Colonic mucosa (tissue), 4 donors: ENCODE data around the gene ZSWIM6. TPM values are rescaled to one million over a fixed set of nuclear protein-coding genes. Genes with fewer than 3 reads are reported as not detected.

Experiments used
- DNase-seq: peaks from one replicate; pipeline ENCODE4 v3.0.0-alpha.2; 2020
- H3K27ac ChIP-seq: fragments of 200-600 bp; one replicate; pipeline ENCODE4 v1.8.0; 2021
- H3K27me3 ChIP-seq: fragments of 200-600 bp; one replicate; pipeline ENCODE4 v1.8.0; 2021
- H3K36me3 ChIP-seq: fragments of 200-600 bp; one replicate; pipeline ENCODE4 v1.8.0; 2021
- H3K4me1 ChIP-seq: fragments of 200-600 bp; one replicate; pipeline ENCODE4 v1.8.0; 2021; ENCODE audit warnings: mild to moderate bottlenecking
- H3K4me3 ChIP-seq: fragments of 200-600 bp; one replicate; pipeline ENCODE4 v1.8.0; 2021
- H3K9ac ChIP-seq, 2 donors: one replicate each; pipeline ENCODE4 v1.7.0; 2013; ENCODE audit warnings: control low read depth in 2 of 2, low read depth in 2 of 2, low read length in 2 of 2
- H3K9me3 ChIP-seq: fragments of 200-600 bp; one replicate; pipeline ENCODE4 v1.8.0; 2021
- intact Hi-C: fragments of 100-400 bp; cut with DNase I; formaldehyde crosslinking; loops from one replicate; pipeline ENCODE4 v1.14.1; 2022
- total RNA-seq, 2 donors: library from RNA; stranded (reverse); fragmentation: NEBNext Ultra II Directional in 1 of 2; extraction: Animal tissue kit (Norgen Biotek cat#: 25700) in 1 of 2; gene quantifications; one replicate each; pipeline ENCODE4 v1.2.1, GENCODE V29; 2021
- TF ChIP-seq, protein P1 (sequence below): fragments of 200-600 bp; IDR thresholded peaks from one replicate; pipeline ENCODE4 v1.8.0; 2022; ENCODE audit warnings: antibody characterized with exemption, mild to moderate bottlenecking
- donor health status: healthy.
- donor health status: DM: no; HTN: no; CAD: no.
- donor health status: DM: no; HTN: no; CAD: no.

Gene ZSWIM6
- total RNA-seq, 2 donors from 2014 or later = 16.4 to 24.5 TPM

GRCh38 chr5:61289241-61289640 lies 42.8 kb upstream of the ZSWIM6 start:
- Histone ChIP-seq H3K27ac (no peak overlapping the region), H3K4me1 (peaks cover 4% of the 10 kb centered on the region), H3K4me3 (no peak overlapping the region), H3K9me3 (no peaks in the 10 kb centered on the region), H3K27me3 (no peaks in the 10 kb centered on the region), H3K36me3 (no peaks in the 10 kb centered on the region), H3K9ac (no peak overlapping the region)
- TF ChIP-seq, protein P1, sequence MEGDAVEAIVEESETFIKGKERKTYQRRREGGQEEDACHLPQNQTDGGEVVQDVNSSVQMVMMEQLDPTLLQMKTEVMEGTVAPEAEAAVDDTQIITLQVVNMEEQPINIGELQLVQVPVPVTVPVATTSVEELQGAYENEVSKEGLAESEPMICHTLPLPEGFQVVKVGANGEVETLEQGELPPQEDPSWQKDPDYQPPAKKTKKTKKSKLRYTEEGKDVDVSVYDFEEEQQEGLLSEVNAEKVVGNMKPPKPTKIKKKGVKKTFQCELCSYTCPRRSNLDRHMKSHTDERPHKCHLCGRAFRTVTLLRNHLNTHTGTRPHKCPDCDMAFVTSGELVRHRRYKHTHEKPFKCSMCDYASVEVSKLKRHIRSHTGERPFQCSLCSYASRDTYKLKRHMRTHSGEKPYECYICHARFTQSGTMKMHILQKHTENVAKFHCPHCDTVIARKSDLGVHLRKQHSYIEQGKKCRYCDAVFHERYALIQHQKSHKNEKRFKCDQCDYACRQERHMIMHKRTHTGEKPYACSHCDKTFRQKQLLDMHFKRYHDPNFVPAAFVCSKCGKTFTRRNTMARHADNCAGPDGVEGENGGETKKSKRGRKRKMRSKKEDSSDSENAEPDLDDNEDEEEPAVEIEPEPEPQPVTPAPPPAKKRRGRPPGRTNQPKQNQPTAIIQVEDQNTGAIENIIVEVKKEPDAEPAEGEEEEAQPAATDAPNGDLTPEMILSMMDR = no peak
- no peak for DNase-seq
- intact Hi-C loops = no loop called here

DNA sequence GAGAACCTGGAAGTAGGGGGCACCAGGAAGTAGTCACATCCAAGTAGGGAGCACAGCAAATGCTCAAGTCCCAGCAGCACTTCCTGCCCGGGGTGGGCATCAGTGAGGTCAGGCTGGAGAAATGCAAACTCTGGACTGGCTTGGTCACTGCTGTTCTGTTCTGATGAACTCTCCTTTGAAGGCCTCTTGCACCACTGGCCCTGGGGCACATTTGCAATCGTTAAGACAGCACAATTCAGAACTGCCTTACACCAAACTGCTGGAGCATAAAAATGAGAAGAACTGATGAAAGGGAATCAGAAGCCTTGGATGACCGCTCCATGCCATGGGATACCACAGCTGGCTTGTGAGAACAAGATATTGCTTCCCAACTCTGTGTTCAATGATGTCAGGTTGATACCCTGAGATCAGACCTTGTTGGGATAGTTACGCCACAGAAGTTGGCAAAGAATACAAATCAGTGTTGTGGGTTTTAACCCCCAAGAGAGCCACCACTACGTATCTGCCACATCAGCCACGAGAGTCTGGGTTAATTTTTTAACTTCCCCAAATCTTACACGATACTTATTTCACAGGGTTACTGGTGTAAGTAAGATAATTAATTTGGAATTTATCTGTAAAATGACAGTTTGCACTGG lies 42.3 kb upstream of the ZSWIM6 start:
- H3K4me1 ChIP-seq = peaks cover 4% of the 10 kb centered on the region
- no peak for DNase-seq
- no peak overlapping the region for H3K9ac ChIP-seq
- H3K9me3 ChIP-seq = no peaks in the 10 kb centered on the region
- no peak overlapping the region for H3K4me3 ChIP-seq
- TF ChIP-seq, protein P1 = no peak
- intact Hi-C loops = no loop called here
- H3K27ac ChIP-seq = peak overlapping the region; percentile 88
- H3K36me3 ChIP-seq = no peaks in the 10 kb centered on the region
- no peaks in the 10 kb centered on the region for H3K27me3 ChIP-seq

- Histone ChIP-seq H3K36me3 (no peaks in the 10 kb centered on the region), H3K9ac (peak overlapping the region in 1 of 2 donors; percentile 47), H3K4me3 (no peak overlapping the region), H3K27ac (peak overlapping the region; percentile 88), H3K27me3 (no peaks in the 10 kb centered on the region), H3K4me1 (peaks cover 4% of the 10 kb centered on the region), H3K9me3 (no peaks in the 10 kb centered on the region)
- TF ChIP-seq, protein P1 = no peak
- peak; percentile 81 for DNase-seq
- intact Hi-C loops = no loop called here
Measured at GRCh38 chr5:61290791-61291210, 41.3 kb upstream of the ZSWIM6 start.

- peak overlapping the region in 1 of 2 donors; percentile 42 for H3K9ac ChIP-seq
- H3K4me1 ChIP-seq = peaks cover 4% of the 10 kb centered on the region
- no peaks in the 10 kb centered on the region for H3K27me3 ChIP-seq
- DNase-seq = peak; percentile 31
- H3K27ac ChIP-seq = peak overlapping the region; percentile 88
- no peaks in the 10 kb centered on the region for H3K9me3 ChIP-seq
- TF ChIP-seq, protein P1 = no peak
- no peak overlapping the region for H3K4me3 ChIP-seq
- intact Hi-C loops = no loop called here
- no peaks in the 10 kb centered on the region for H3K36me3 ChIP-seq
Measured at GRCh38 chr5:61292062-61292657, 39.9 kb upstream of the ZSWIM6 start.

GRCh38 chr5:61293071-61293470 lies 39.0 kb upstream of the ZSWIM6 start:
- peaks cover 4% of the 10 kb centered on the region for H3K4me1 ChIP-seq
- DNase-seq = peak; percentile 73
- H3K27me3 ChIP-seq = no peaks in the 10 kb centered on the region
- H3K9ac ChIP-seq = peak overlapping the region in 1 of 2 donors; percentile 42
- intact Hi-C loops = no loop called here
- H3K9me3 ChIP-seq = no peaks in the 10 kb centered on the region
- peak overlapping the region; percentile 88 for H3K27ac ChIP-seq
- no peak overlapping the region for H3K4me3 ChIP-seq
- TF ChIP-seq, protein P1 = no peak
- H3K36me3 ChIP-seq = no peaks in the 10 kb centered on the region
